Glomerular visceral epithelial cell (primary cell): Measurements from ENCODE around the gene ZNF831.

Source experiments
- DNase-seq: peaks from one replicate; pipeline ENCODE4 v3.0.0-alpha.2; 2016; ENCODE audit errors: extremely low spot score

Gene ZNF831

GRCh38 chr20:59305908-59306655 is 142.5 kb downstream of the ZNF831 start:
- DNase-seq: no peak

- DNase-seq: no peak
Observed at GRCh38 chr20:59307270-59307669, 143.6 kb downstream of the ZNF831 start.
